CD4-positive, alpha-beta T cell treated with Interleukin-10 for 1 hour (primary cell): Measurements from ENCODE around the gene SEC24A.
"Not testable (repeated sequence)": the region's sequence is repeated elsewhere in the genome, so short reads cannot be mapped to it uniquely, and the experiment has no call there.

Source experiments
- DNase-seq: peaks from one replicate; pipeline ENCODE4 v3.0.0-alpha.2; 2020

The SEC24A gene

DNA sequence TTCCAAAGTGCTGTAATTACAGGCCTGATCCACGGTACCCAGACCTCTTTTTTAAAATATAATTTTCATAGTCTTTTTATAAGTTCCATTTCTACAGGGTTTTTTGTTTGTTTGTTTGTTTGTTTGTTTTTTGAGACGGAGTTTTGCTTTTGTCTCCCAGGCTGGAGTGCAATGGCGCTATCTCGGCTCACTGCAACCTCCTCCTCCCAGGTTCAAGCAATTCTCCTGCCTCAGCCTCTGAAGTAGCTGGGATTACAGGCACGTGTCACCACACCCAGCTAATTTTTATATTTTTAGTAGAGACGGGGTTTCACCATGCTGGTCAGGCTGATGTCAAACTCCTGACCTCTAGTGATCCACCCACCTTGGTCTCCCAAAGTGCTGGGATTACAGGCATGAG, 2.1 kb downstream of the SEC24A start:
- DNase-seq = not testable (repeated sequence)

GRCh38 chr5:134651531-134651930, 2.9 kb downstream of the SEC24A start:
- no peak for DNase-seq

GRCh38 chr5:134656690-134657089, 8.1 kb downstream of the SEC24A start:
- no peak for DNase-seq

DNA sequence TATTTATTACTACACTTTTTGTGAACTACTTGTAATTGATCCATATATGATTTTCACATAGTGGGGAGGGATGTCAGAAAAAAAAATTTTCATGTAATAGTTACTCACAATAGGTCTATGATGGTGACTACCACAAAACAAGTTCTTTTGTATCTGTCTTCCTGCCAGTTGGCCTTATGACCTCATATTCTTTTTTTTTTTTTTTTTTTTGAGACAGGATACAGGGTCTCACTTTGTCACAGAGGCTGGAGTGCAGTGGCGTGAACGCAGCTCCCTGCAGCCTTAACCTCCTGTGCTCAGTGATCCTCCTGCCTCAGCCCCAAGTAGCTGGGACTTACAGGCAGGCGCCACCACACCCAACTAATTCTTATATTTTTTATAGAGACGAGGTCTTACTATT, 10.9 kb downstream of the SEC24A start:
- no peak for DNase-seq

- DNase-seq = no peak
These were observed 11.3 kb downstream of the SEC24A start for GRCh38 chr5:134659922-134660321.

DNA sequence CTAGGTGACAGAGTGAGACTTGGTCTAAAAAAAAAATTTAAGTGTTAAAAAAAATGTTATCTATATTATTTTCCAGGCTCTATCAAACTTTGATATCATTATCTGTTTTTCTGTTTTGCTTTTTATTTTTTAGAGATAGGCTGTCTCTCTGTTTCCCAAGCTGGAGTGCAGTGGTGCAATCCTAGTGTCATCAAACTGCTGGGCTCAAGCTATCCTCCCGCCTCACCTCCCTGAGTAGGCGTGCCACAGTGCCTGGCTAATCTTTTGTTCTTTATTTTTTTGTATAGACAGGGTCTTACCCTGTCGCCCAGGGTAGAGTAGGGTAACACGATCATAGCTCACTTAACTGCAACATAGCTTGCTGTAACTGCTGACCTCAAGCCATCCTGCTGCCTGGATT, 14.4 kb downstream of the SEC24A start:
- DNase-seq = no peak

DNA sequence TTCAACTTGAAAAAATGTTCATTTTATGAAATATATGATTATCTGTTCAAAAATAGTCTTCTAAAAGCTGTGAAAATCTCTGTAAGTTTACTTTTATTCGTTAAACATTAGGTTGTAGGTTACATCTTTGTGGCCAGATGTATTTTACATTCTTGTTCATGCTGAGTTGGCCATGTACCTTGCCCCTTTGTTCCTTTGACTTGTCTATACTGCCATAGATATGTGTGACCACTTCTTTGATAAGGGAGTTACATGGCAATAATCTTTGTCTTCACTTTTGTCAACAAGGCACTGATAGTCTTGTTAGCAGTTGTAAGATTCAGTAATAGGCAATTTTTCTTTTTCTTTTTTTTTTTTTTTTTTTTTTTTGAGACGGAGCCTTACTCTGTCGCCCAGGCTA, 15.9 kb downstream of the SEC24A start:
- DNase-seq = no peak

GRCh38 chr5:134673546-134673945, 25.0 kb downstream of the SEC24A start:
- not testable (repeated sequence) for DNase-seq

DNA sequence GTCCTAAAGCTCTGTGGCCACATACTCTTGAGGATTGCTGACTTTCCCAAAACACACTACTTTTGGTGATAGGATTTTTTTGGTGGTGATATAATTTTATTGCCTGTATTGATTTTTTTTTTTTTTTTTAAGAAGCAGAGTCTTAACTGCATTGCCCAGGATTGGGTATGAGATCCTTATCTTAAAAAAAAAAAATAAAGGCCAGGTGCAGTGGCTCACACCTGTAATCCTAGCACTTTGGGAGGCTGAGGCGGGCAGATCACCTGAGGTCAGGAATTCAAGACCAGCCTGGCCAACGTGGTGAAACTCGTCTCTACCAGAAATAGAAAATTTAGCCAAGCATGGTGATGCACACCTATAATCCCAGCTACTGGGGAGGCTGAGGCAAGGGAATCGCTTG, 28.8 kb downstream of the SEC24A start:
- not testable (repeated sequence) for DNase-seq

DNA sequence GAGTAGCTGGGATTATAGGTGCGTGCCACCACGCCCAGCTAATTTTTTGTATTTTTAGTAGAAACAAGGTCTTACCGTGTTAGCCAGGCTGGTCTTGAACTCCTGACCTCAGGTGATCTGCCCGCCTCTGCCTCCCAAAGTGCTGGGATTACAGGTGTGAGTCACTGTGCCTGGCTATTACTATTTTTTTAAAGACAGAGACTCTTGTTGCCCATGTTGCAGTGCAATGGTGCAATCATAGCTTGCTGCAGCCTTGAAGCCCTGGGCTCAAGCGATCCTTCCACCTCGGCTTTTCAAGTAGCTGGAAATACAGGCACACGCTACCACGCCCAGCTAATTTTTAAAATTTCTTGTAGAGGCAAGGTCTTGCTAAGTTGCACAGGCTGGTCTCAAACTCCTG, 41.6 kb downstream of the SEC24A start:
- not testable (repeated sequence) for DNase-seq

DNA sequence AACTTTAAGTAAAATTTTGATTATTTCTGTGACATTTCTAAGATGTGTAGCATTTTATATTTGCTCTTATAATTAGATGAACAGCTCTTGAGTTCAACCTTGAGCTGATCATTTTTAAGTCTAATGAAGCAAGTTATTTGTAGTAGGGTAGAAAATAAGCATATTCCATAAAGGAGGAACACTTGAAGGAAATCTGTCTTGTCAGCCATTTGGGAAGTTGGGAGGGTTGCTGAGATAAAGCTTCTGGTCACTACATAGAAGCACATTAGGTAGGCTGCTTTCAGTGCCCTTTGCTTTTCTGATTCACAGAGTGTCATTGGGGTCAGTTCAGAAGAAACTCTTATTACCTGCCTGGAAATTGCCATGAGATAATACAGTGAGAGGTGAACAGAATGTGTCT, 44.1 kb downstream of the SEC24A start:
- no peak for DNase-seq

DNA sequence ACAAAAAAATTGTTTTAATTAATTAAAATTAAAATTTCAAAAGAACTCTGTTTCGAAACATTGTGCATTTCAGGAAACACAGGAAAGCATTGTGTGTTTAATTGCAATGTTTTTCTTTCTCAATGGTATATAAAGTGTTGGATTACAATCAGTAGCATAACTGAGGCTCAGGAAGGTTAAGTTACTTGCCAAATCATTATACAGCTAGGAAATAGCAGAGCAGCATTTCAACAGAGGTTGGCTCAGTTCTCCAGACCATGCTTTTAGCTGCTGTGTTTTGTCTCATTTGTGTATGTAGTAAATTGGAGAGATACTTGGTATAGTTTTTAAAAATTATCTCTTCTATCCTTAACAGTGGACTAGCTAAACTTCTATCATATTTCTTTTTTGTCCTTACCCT, 59.7 kb downstream of the SEC24A start:
- DNase-seq = no peak

- DNase-seq = no peak
These were observed 65.5 kb downstream of the SEC24A start for GRCh38 chr5:134714120-134714519.

DNA sequence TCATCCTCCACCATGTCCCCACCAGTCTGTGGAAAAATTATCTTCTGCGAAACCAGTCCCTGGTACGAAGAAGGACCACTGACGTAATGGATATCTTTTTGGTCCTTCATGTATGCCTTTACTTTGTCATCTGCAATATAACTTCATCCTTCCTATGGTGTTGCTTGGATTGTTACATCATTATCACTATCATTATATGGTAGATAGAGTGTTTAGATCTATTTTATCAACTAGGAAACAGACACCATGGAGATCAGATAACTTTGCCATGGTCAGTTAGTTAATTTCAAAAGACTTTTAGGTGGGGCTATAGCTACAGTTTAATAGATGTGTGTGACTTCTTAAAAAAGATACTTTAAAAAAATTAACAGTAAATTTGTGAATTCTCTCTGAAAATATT, 66.0 kb downstream of the SEC24A start:
- DNase-seq = no peak

DNA sequence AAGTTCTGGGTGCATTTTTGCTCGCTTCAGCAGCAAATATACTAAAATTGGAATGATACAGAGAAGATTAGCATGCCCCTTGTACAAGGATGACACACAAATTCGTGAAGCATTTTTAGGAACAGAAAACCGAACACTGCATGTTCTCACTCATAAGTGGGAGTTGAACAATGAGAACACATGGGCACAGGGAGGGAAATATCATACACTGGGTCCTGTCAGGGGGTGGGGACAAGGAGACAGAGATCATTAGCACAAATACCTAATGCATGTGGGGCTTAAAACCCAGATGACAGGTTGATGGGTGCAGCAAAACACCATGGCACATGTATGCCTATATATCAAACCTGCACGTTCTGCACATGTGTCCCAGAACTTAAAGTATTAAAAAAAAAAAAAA, 66.9 kb downstream of the SEC24A start:
- not testable (repeated sequence) for DNase-seq

- DNase-seq = no peak
These were observed 76.3 kb downstream of the SEC24A start for GRCh38 chr5:134724872-134725271.

DNA sequence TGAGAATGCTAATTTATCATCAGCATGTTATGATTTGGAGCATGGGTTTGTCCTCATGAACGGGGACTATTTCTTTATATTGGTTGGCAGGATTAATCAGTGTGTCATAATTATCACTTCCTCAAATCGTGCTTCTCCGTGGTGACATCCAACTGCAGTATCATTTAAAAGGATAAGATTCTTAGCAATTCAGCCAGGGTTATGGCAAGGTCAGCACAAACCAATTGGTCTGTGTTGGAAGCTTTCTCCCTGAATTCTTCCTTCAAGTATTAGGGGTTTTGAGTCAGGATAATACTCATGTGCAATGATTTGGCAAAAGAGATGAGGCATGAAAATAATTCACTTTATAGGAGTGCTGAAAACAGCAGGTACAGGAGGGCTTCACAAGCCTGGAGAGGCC, 84.2 kb downstream of the SEC24A start:
- no peak for DNase-seq

GRCh38 chr5:134735243-134735642, 86.7 kb downstream of the SEC24A start:
- DNase-seq = no peak

- DNase-seq = no peak
These were observed 87.7 kb downstream of the SEC24A start for GRCh38 chr5:134736173-134736812.

DNA sequence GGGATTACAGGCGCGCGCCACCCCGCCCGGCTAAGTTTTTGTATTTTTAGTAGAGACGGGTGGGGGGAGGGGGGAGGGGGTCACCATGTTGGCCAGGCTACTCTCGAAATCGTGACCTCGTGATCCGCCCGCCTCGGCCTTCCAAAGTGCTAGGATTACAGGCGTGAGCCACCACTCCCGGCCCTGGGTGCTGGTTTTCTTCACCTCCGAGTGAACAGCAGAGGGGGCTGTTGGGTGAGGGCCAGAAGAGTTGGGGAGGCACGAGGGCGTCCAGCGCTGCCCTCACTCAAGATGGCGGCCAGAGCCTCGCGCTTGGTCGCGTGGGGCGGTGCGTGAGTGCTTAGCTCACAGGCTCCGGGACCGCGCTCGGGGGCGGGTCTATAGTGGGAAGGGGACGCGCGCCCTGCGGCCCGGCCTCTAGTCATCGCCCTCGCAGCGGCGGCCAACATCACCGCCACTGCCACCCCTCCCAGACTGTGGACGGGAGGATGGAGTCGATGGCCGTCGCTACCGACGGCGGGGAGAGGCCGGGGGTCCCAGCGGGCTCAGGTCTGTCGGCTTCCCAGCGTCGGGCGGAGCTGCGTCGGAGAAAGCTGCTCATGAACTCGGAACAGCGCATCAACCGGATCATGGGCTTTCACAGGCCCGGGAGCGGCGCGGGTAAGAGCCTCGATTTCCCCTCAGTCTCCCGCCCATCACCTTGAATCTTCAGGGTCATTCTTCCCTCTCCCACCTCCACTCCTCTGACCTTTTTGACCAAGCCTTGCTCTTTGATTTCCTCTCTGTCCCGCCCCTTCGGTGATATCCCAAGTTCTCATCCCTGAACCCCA, 89.8 kb downstream of the SEC24A start, which contains the start of gene CAMLG:
TSS of gene CAMLG (plus strand) at position 416 of the 830 bp plus-strand sequence. CDS start at position 489, 73 bp downstream.
- DNase-seq = peak; percentile 98

DNA sequence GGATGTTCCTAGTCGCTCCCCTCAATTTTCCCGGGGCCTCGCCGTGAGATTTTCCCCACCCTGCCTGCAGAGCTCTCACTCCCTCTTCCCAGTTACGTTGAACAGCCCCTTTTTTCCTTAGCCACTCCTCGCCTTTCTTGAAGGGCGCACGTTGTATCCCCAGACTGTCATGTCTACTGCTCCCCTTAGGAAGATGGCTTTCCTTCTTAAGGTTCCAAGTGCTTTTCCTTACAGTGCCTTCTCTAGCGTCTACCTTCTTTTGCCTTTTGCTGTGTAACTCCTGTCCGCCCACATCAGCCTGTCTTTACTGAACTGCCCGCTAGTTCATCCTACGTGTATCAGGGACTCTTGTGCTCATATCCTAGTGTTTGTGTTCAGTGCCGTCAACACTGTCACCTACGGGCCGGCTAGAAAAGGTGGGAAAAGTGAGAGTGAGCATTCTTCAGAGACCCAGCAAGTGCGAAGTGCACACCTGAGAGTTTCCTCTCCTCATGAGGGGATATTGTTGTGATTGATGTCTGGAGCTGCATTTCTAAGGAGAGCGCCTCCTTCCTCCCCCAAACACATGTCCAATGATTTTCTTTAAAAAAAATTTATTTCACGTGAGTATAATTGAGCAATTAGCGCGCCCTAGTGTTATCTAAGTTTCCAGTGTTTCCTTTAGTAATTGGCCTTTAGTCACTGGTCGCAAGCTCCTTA, 90.5 kb downstream of the SEC24A start:
- DNase-seq = peak; percentile 43

DNA sequence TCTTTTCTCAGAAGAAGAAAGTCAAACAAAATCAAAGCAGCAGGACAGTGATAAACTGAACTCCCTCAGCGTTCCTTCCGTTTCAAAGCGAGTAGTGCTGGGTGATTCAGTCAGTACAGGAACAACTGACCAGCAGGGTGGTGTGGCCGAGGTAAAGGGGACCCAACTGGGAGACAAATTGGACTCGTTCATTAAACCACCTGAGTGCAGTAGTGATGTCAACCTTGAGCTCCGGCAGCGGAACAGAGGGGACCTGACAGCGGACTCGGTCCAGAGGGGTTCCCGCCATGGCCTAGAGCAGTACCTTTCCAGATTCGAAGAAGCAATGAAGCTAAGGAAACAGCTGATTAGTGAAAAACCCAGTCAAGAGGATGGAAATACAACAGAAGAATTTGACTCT, 92.5 kb downstream of the SEC24A start:
- DNase-seq = no peak

- no peak for DNase-seq
These were observed 93.5 kb downstream of the SEC24A start for GRCh38 chr5:134742134-134742533.

- no peak for DNase-seq
These were observed 100.8 kb downstream of the SEC24A start for GRCh38 chr5:134749415-134749814.
